Thymus (tissue), 11 donors: ENCODE results near the gene DACT2. TPM values are rescaled to one million over a fixed set of nuclear protein-coding genes. Genes with fewer than 3 reads are reported as not detected.
"Not testable (repeated sequence)": the region's sequence is repeated elsewhere in the genome, so short reads cannot be mapped to it uniquely, and the experiment has no call there.

Experiments
- DNase-seq, 9 donors: peaks; one replicate each; pipeline ENCODE4 v3.0.0-alpha.2; 2013; ENCODE audit warnings: low spot score in 9 of 9, low read depth in 6 of 9, missing footprints in 1 of 9
- H3K27ac ChIP-seq, 2 donors: one replicate each; pipeline ENCODE4 v1.5.1; 2013; ENCODE audit warnings: control low read depth in 1 of 2, low read depth in 1 of 2, low read length in 1 of 2, mild to moderate bottlenecking in 1 of 2, moderate library complexity in 1 of 2
- H3K27me3 ChIP-seq, 2 donors: one replicate each; pipeline ENCODE4 v1.5.1; 2013; ENCODE audit warnings: low read length in 1 of 2; ENCODE audit not compliant: control insufficient read depth in 2 of 2, insufficient read depth in 1 of 2
- H3K36me3 ChIP-seq, 2 donors: one replicate each; pipeline ENCODE4 v1.5.1; 2013; ENCODE audit warnings: low read length in 1 of 2, mild to moderate bottlenecking in 1 of 2, moderate library complexity in 1 of 2; ENCODE audit not compliant: control insufficient read depth in 2 of 2, insufficient read depth in 2 of 2
- H3K4me1 ChIP-seq, 2 donors: one replicate each; pipeline ENCODE4 v1.5.1; 2013; ENCODE audit warnings: low read length in 2 of 2; ENCODE audit not compliant: control insufficient read depth in 2 of 2, insufficient read depth in 2 of 2
- H3K4me3 ChIP-seq, 2 donors: one replicate each; pipeline ENCODE4 v1.5.1; 2013; ENCODE audit warnings: low read length in 2 of 2, control low read depth in 1 of 2, mild to moderate bottlenecking in 1 of 2
- H3K9me3 ChIP-seq, 2 donors: one replicate each; pipeline ENCODE4 v1.5.1; 2013; ENCODE audit warnings: low read length in 1 of 2, mild to moderate bottlenecking in 1 of 2; ENCODE audit not compliant: control insufficient read depth in 2 of 2, insufficient read depth in 1 of 2
- WGBS: extraction: QIAGEN DNeasy Blood & Tissue Kit; methylation state at CpG from one replicate; pipeline ENCODE4 v1.1.7; 2013; 5-methylcytosine and 5-hydroxymethylcytosine counted together
- polyA plus RNA-seq: library from polyadenylated mRNA; stranded (reverse); fragments of 200-250 nt; gene quantifications from one replicate; pipeline ENCODE4 v1.2.3, GENCODE V29; 2013
- total RNA-seq: library from RNA; stranded (reverse); fragments of 120-200 nt; gene quantifications from one replicate; pipeline ENCODE4 v1.2.4, GENCODE V29; 2013
- donor health status: healthy.

The DACT2 gene
- total and polyA plus RNA-seq, 2 donors: 2.5 to 4.2 TPM

GRCh38 chr6:168318090-168318489 lies 1.5 kb downstream of the DACT2 start:
- Histone ChIP-seq H3K4me3 (no peak overlapping the region), H3K4me1 (peaks cover 0 to 6% of the 10 kb centered on the region in 2 donors), H3K27ac (peak overlapping the region in 1 of 2 donors; percentile 70), H3K27me3 (peaks cover 24 to 48% of the 10 kb centered on the region in 2 donors), H3K9me3 (no peaks in the 10 kb centered on the region), H3K36me3 (no peaks in the 10 kb centered on the region)
- 55% methylated on average over 12 of the region's 12 CpGs for WGBS
- no peak for DNase-seq

GRCh38 chr6:168315596-168315995 lies 4.0 kb downstream of the DACT2 start:
- WGBS: 80% methylated on average over 5 of the region's 5 CpGs
- no peak overlapping the region for H3K4me3 ChIP-seq

GRCh38 chr6:168314948-168315347 lies 4.6 kb downstream of the DACT2 start:
- Histone ChIP-seq H3K4me1 (peaks cover 0 to 6% of the 10 kb centered on the region in 2 donors), H3K27me3 (peaks cover 20 to 40% of the 10 kb centered on the region in 2 donors), H3K36me3 (no peaks in the 10 kb centered on the region), H3K27ac (peak overlapping the region in 1 of 2 donors; percentile 37), H3K4me3 (no peak overlapping the region), H3K9me3 (no peaks in the 10 kb centered on the region)
- 70% methylated on average over 10 of the region's 10 CpGs for WGBS
- peak in 2 of 9 donors; percentile 17 to 33 for DNase-seq

More at GRCh38 chr6:168315596-168315995, 4.0 kb downstream of the DACT2 start:
- Histone ChIP-seq H3K4me1 (peaks cover 0 to 6% of the 10 kb centered on the region in 2 donors), H3K27me3 (peaks cover 24 to 45% of the 10 kb centered on the region in 2 donors), H3K27ac (peak overlapping the region in 1 of 2 donors; percentile 37), H3K36me3 (no peaks in the 10 kb centered on the region), H3K9me3 (no peaks in the 10 kb centered on the region)
- DNase-seq: no peak

GRCh38 chr6:168314021-168314420 lies 5.6 kb downstream of the DACT2 start:
- H3K27ac ChIP-seq: peak overlapping the region in 1 of 2 donors; percentile 57
- peaks cover 12 to 36% of the 10 kb centered on the region in 2 donors for H3K27me3 ChIP-seq
- no peaks in the 10 kb centered on the region for H3K9me3 ChIP-seq
- no peak overlapping the region for H3K4me3 ChIP-seq
- H3K36me3 ChIP-seq: no peaks in the 10 kb centered on the region
- WGBS: 59% methylated on average over 12 of the region's 12 CpGs
- no peak for DNase-seq
- H3K4me1 ChIP-seq: peaks cover 0 to 6% of the 10 kb centered on the region in 2 donors

GRCh38 chr6:168313431-168314011 lies 6.1 kb downstream of the DACT2 start:
- Histone ChIP-seq H3K4me3 (no peak overlapping the region), H3K27me3 (peaks cover 8 to 31% of the 10 kb centered on the region in 2 donors), H3K9me3 (no peaks in the 10 kb centered on the region), H3K36me3 (no peaks in the 10 kb centered on the region), H3K27ac (peak overlapping the region in 1 of 2 donors; percentile 57), H3K4me1 (peaks cover 0 to 6% of the 10 kb centered on the region in 2 donors)
- DNase-seq: no peak
- WGBS: 31% methylated on average over 15 of the region's 15 CpGs

- not testable (repeated sequence) for H3K36me3 ChIP-seq, H3K4me1 ChIP-seq, H3K9me3 ChIP-seq, DNase-seq, H3K4me3 ChIP-seq
- 93% methylated on average over 8 of the region's 8 CpGs for WGBS
- H3K27me3 ChIP-seq: peaks cover 2 to 23% of the 10 kb centered on the region in 2 donors
- peak overlapping the region in 1 of 2 donors; percentile 15 for H3K27ac ChIP-seq
Observed at GRCh38 chr6:168312125-168312507, 7.5 kb downstream of the DACT2 start.

GRCh38 chr6:168311410-168312124 lies 8.0 kb downstream of the DACT2 start:
- Histone ChIP-seq H3K27me3 (peaks cover 2 to 23% of the 10 kb centered on the region in 2 donors), H3K27ac (peak overlapping the region in 1 of 2 donors; percentile 15), H3K4me1 (peaks cover 0 to 6% of the 10 kb centered on the region in 2 donors), H3K9me3 (no peaks in the 10 kb centered on the region), H3K4me3 (no peak overlapping the region), H3K36me3 (no peaks in the 10 kb centered on the region)
- 92% methylated on average over 11 of the region's 11 CpGs for WGBS
- no peak for DNase-seq

- no peaks in the 10 kb centered on the region for H3K9me3 ChIP-seq
- no peak overlapping the region for H3K27ac ChIP-seq
- peaks cover 2 to 23% of the 10 kb centered on the region in 2 donors for H3K27me3 ChIP-seq
- 90% methylated on average over 10 of the region's 10 CpGs for WGBS
- no peaks in the 10 kb centered on the region for H3K36me3 ChIP-seq
- peaks cover 0 to 6% of the 10 kb centered on the region in 2 donors for H3K4me1 ChIP-seq
- no peak overlapping the region for H3K4me3 ChIP-seq
- DNase-seq: no peak
Observed at GRCh38 chr6:168310945-168311344, 8.6 kb downstream of the DACT2 start.

GRCh38 chr6:168310403-168310802 lies 9.2 kb downstream of the DACT2 start:
- 95% methylated on average over 11 of the region's 11 CpGs for WGBS
- DNase-seq: no peak
- Histone ChIP-seq H3K4me3 (no peak overlapping the region), H3K27me3 (peaks cover 2 to 21% of the 10 kb centered on the region in 2 donors), H3K4me1 (peaks cover 0 to 6% of the 10 kb centered on the region in 2 donors), H3K27ac (no peak overlapping the region), H3K9me3 (no peaks in the 10 kb centered on the region), H3K36me3 (no peaks in the 10 kb centered on the region)
